LNCAP (cell line): Measurements from ENCODE around the gene AUP1.

Source experiments
- TF ChIP-seq, protein P1 (sequence below): fragments of 450-650 bp; IDR thresholded peaks from 2 replicates; pipeline ENCODE4 v1.5.1; 2017; ENCODE audit warnings: mild to moderate bottlenecking

The AUP1 gene

DNA sequence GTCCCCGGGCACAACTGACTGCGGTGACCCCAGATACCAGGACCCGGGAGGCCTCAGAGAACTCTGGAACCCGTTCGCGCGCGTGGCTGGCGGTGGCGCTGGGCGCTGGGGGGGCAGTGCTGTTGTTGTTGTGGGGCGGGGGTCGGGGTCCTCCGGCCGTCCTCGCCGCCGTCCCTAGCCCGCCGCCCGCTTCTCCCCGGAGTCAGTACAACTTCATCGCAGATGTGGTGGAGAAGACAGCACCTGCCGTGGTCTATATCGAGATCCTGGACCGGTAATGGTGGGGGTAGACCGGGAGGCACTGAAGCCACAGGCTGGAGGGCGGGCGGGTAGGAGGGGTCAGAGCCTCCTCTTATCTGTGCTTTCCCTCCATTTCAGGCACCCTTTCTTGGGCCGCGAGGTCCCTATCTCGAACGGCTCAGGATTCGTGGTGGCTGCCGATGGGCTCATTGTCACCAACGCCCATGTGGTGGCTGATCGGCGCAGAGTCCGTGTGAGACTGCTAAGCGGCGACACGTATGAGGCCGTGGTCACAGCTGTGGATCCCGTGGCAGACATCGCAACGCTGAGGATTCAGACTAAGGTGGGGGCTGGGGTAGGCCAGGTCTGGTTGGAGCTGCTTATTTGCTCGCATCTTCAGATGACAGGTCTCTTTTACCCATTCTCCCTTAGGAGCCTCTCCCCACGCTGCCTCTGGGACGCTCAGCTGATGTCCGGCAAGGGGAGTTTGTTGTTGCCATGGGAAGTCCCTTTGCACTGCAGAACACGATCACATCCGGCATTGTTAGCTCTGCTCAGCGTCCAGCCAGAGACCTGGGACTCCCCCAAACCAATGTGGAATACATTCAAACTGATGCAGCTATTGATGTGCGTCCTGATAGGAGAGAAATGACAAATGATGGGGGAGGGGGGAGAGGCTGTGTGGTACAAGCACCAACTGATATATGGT is 1.0 kb upstream of the AUP1 start:
- TF ChIP-seq, protein P1, sequence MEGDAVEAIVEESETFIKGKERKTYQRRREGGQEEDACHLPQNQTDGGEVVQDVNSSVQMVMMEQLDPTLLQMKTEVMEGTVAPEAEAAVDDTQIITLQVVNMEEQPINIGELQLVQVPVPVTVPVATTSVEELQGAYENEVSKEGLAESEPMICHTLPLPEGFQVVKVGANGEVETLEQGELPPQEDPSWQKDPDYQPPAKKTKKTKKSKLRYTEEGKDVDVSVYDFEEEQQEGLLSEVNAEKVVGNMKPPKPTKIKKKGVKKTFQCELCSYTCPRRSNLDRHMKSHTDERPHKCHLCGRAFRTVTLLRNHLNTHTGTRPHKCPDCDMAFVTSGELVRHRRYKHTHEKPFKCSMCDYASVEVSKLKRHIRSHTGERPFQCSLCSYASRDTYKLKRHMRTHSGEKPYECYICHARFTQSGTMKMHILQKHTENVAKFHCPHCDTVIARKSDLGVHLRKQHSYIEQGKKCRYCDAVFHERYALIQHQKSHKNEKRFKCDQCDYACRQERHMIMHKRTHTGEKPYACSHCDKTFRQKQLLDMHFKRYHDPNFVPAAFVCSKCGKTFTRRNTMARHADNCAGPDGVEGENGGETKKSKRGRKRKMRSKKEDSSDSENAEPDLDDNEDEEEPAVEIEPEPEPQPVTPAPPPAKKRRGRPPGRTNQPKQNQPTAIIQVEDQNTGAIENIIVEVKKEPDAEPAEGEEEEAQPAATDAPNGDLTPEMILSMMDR: no peak

DNA sequence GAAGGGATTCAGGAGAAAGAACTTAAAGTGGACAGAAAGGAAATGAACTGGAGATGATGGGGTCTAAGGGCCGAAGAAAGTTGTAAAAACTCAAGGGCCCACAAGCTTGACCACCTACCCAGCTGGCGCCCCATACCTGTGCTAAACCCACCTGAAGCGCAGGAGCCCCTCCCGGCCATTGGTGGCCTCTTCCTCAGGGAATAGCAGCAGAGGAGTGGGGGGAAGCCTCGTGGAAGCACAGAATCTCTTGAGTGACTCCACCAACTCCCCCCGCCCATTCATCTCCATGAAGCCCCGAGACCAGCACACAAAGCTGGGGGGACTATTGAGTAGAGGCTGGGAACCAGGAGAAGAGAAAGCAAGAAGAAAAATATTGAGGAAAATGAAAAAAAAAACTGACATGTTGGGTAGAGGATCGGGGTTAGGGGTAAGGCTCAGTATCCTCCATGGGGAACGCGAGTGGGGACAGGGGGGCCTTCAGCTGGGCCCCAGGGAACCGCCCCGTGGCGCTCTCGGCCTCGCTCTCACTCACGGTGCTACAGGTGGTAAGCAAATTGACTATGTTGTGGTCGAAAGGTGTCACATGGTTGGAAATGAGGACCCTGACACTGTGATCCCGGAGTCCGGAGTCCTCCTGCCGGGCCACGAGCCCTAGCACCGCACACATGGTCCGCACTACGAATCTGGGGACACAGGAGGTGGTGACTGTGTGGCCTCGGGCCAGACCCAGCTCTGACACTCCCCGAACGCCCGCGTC is 728 bp downstream of the AUP1 start:
- TF ChIP-seq, protein P1: no peak

DNA sequence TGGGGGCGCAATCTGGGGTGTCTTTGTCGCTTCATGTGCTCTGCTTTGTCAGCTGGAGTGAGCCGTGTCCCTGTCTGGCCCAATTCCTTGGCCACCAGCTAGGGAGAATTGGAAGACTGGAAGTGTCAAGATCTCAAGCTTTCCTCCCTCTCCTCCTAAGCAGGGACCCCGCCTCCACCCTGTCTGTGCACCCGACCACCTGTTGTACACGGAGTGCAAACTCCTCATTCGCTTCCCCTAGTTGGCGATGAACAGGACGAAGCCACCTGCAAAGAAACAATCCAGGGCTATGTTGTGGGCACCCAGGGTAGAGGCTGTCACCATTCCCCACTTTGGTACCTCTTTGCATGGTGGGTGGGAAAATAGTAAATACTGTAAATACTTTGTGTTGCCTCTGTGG is 1.8 kb downstream of the AUP1 start:
- TF ChIP-seq, protein P1: no peak

GRCh38 chr2:74526649-74527230 is 2.8 kb downstream of the AUP1 start:
- TF ChIP-seq, protein P1: no peak

GRCh38 chr2:74525717-74526648 is 3.5 kb downstream of the AUP1 start, which contains the start of gene DQX1:
DQX1 (minus strand) TSS chr2:74526231; CDS start chr2:74525729, 502 bp downstream.
- TF ChIP-seq, protein P1: no peak

- TF ChIP-seq, protein P1: no peak
Measured at GRCh38 chr2:74524955-74525716, 4.4 kb downstream of the AUP1 start.
